Measurements from ENCODE around the gene ATP1A3. TPM values are rescaled to one million over a fixed set of nuclear protein-coding genes. Genes with fewer than 3 reads are reported as not detected.
"Not testable (repeated sequence)": the region's sequence is repeated elsewhere in the genome, so short reads cannot be mapped to it uniquely, and the experiment has no call there.

ATP1A3 gene
- total RNA-seq, 1 donor from 2014 or later = not detected

DNA sequence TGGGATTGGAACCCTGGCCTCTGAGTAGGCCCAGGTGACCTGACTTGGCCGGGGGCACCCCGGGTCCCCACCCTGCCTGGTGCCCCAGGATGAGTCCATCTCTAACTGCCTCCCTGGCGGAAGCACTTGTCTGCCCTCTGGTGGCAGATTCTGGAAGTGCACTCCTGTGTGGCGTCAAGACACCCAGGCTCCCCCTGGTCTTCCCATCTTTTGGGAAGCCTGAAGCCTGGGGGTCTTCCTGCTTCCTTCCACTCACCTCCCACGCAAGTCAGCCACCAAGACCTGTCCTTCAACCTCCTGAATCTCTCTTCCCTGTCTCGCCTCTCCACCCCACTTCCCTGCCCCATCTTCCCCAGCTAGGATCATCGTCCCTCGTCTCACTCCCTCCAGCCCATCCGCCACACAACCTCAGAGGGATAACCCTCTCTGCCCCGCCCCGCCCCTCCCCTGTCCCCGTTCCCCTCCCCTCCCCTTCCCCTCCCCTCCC lies 42.3 kb downstream of the ATP1A3 start:
- DNase-seq (ENCODE audit: low read depth in 2 of 2) = peak; percentile 59 to 74

- DNase-seq (ENCODE audit: low read depth in 2 of 2) = no peak
Measured at GRCh38 chr19:41947091-41947490, 46.9 kb downstream of the ATP1A3 start.

DNA sequence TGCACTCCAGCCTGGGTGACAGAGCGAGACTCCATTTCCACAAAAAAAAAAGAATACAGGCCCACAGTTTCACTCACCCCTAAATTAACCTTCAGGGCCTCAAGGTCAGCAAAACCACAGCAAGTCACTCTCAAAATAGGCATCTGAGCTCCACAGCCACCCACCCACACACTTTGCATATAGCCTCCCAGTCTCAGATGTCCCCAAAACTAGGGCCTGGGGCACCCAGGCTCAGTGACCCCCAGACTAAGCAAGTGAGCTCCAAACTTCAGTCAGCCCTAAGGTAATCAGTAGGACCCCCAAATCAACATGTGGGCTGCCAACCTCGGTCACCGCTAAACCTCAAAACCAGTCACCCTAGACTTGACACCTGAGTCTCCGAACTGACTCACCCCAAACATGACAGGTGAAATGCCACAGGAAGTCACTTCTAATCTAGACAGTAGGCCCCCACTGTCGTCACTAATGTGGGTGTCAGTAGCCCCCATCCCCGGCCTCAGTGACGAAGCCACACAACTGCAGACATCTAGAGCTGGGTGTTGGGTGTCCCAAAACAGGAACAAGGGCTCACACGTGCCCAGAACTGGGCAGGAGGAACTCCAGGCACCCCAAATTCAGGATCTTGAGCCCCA lies 48.8 kb downstream of the ATP1A3 start:
- no peak for DNase-seq (ENCODE audit: low read depth in 2 of 2)

- DNase-seq (ENCODE audit: low read depth in 2 of 2) = no peak
Measured at GRCh38 chr19:41944336-41944735, 49.7 kb downstream of the ATP1A3 start.

DNA sequence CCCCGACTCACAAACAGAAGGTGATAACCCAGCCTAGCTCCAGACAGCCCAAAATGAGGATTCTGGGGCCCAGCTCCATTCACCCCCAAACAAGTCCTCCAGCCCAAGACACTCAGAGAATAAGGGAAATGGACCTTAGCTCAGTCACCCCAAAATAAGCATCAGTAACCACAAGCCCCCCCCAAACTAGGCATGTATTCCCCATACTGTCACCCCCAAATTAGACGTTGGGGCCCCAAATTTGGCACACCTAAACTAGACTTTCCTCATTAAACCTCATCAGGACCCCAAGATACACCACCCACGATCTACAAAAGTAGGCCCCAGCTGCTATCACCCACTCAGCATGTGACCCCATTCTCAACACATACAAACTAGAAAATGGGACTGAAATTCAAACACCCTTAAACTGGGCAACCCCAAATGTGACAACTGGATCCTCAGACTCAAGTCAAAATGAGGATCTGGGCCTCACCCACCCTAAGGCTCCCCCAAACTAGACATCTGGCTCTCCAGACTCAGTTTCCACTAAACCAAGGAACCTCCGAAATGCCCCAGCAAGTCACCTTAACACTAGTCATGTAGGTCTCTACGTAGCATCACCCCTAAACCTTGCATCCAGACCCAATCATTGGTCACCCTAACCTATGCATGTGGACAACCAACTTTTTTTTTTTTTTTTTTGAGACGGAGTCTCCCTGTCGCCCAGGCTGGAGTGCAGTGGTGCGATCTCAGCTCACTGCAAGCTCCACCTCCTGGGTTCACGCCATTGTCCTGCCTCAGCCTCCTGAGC lies 52.4 kb downstream of the ATP1A3 start:
- no peak for DNase-seq (ENCODE audit: low read depth in 2 of 2)

- DNase-seq (ENCODE audit: low read depth in 2 of 2) = no peak
Measured at GRCh38 chr19:41940731-41941409, 53.2 kb downstream of the ATP1A3 start.

GRCh38 chr19:41939861-41940730 lies 53.9 kb downstream of the ATP1A3 start:
- no peak for DNase-seq (ENCODE audit: low read depth in 2 of 2)

DNA sequence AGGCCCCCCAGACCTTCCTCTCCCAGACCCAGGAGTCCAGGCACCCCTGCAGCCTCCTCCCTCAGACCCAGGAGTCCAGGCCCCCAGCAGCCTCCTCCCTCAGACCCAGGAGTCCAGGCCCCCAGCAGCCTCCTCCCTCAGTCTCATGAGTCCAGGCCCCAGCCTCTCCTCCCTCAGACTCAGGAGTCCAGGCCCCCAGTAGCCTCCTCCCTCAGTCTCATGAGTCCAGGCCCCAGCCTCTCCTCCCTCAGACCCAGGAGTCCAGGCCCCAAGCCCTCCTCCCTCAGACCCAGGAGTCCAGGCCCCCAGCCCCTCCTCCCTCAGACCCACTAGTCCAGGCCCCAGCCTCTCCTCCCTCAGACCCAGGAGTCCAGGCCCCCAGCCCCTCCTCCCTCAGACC lies 54.8 kb downstream of the ATP1A3 start:
- DNase-seq (ENCODE audit: low read depth in 2 of 2) = not testable (repeated sequence)

GRCh38 chr19:41937525-41938468 lies 56.2 kb downstream of the ATP1A3 start:
- no peak for DNase-seq (ENCODE audit: low read depth in 2 of 2)

- DNase-seq (ENCODE audit: low read depth in 2 of 2) = no peak
Measured at GRCh38 chr19:41936961-41937360, 57.1 kb downstream of the ATP1A3 start.

DNA sequence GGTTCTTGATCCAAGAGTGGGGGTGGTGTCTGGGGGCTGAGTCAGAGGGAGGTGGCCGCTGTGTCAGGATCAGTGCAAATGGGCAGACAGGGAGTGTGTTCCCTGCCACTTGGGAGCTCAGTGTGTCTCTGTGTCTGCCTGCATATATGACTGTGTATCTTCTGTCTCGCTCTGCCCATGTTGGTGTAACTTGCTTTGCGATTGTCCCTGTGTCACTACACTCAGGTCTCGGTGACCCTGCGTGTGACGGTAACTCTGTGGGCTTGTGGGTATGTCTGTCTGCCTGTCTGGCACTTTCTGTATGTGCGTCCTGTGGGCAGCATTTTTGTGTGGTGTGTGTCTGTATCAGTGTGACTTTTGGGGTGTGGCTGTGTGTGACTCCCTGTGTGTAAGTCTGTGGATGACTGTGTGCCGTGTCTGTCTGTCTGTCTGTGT lies 57.6 kb downstream of the ATP1A3 start:
- no peak for DNase-seq (ENCODE audit: low read depth in 2 of 2)

- no peak for DNase-seq (ENCODE audit: low read depth in 2 of 2)
Measured at GRCh38 chr19:41935760-41936415, 58.1 kb downstream of the ATP1A3 start.

GRCh38 chr19:41934849-41935374 lies 59.1 kb downstream of the ATP1A3 start:
- peak; percentile 58 to 69 for DNase-seq (ENCODE audit: low read depth in 2 of 2)

DNA sequence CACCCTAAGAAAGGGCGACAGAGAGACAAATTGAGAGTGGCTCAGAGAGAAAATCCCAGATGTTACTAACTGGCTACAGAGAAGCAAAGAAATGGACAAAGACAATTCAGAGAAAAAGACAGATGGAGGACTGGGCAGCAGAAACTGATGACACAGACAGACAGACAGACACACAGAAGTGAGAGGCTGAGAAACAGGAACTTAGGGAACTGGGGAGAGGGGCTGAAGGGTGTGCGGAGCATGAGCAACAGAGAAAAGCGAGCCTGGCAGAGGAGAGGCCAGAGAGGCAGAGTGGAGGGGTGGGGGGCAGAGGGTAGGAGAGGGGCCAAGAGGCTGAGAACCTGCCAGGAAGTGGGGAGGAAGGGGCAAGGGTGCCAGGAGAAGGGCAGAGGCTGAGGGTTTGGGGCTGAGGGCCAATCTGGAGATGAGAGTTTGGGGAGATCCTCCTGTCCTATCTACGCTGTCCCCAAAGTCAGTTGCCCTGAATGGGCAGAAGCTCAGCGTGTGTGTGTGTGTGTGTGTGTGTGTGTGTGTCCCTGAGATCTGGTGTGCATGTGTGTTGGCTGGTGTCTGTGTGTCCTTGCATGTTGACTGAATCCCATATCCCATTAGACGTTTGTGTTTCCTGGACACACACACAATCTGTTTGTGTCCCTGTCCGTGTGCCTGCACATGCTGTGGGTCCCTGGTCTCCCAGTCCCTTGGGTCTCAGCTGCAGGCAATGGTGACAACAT lies 60.2 kb downstream of the ATP1A3 start:
- no peak for DNase-seq (ENCODE audit: low read depth in 2 of 2)

DNA sequence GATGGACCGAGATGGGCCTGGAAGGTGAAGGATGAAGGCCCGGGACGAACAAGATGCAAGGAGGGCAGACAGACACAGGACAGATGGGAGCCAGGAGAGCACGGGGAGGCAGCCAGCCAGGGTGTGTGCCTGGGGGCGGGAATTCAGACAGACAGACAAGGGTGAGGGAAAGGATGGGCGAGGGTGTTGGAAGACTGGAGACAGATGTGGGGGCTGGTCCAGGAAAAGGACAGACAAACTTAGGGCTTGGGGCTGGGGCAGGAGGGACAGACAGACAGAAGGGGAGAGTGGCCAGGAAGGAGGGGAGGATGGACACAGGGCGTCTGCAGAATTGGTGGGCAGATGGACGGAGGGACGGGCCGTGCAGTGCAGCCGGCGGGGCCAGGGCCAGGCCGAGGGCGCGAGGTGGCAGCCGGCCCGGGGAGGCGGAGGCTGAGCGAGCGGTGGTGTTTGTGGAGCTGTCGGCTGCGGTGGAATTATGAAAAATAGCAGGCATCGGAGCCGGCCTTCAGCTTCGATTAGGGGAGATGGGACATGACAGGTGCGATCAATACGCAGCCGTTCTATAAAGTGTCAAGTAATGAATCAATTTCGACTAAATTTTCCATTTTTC lies 61.2 kb downstream of the ATP1A3 start:
- no peak for DNase-seq (ENCODE audit: low read depth in 2 of 2)

DNA sequence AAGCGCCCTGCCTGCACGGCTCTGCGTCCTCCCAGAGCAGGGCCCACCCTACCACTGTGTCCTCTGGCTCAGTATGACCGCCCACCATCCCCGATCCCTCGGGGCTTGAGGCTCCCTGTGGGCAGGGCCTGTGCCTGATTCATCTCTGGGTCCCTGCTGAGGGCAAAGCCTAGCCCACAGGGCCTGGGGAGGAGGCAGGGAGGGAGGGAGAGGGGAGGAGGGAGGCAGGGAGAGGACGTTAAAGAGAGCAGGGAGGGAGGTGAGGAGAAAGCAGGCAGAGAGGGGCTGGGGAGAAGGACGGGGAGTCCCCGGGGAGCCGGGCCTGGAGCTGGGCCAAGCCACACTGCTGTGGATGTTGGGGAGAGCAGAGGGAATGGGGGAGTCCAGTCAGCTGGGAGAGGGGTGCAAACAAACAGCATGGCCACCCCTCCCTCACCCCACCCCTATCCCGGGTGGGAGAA lies 61.7 kb downstream of the ATP1A3 start:
- no peak for DNase-seq (ENCODE audit: low read depth in 2 of 2)

GRCh38 chr19:41930926-41931592 lies 63.0 kb downstream of the ATP1A3 start:
- DNase-seq (ENCODE audit: low read depth in 2 of 2) = no peak

DNA sequence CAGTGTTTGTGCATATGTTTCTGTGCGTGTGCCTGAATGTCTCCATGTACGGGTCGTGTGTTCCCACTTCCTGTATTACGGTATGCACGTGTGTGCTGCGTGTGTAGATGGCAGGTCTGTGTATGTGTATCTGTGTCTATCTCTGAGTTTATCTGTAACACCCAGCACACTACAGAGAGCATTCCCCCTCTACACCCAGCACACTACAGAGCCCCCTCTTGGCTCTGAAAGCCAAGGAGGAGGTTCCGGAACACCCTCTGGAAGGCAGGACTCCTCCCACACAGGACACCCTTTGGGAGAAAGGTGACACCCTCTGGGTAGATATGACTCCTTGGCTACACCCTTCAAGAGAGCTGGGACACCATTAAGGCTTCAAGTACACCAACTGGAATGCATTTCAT lies 63.7 kb downstream of the ATP1A3 start:
- no peak for DNase-seq (ENCODE audit: low read depth in 2 of 2)
